ENCODE results near the gene GABRB1. TPM values are rescaled to one million over a fixed set of nuclear protein-coding genes. Genes with fewer than 3 reads are reported as not detected.

GABRB1 gene
- total and polyA plus RNA-seq, 8 donors, result 0.17 to 0.48 (median 0.32) TPM; not detected in 4

DNA sequence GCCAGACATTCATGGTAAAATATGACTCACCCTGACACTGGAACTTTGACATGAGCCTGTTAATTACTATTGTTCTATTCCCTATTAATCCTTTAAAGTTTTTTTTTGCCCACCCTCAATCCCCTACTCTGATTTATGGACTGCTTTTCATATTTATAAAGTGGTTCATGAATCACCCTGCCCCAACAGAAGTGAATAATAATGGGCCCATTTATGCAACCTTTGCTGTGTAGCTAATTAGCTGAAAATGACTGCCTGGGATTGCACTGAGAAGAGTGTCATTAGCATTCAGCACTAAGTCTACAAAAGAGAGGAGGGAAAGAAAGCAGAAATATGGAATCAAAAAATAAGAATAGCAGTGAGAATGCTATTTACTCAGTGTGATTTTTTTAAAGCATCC lies 277.8 kb downstream of the GABRB1 start:
- intact Hi-C loops (cut with DNase I), result no loop called here

GRCh38 chr4:47312170-47312569 lies 280.8 kb downstream of the GABRB1 start:
- DNase-seq (no peak), ATAC-seq (no peak)
- H3K27ac ChIP-seq, result no peak overlapping the region
- intact Hi-C loops (cut with DNase I), result no loop called here
- no peaks in the 10 kb centered on the region for H3K27me3 ChIP-seq
- H3K4me3 ChIP-seq, result no peak overlapping the region
- no peaks in the 10 kb centered on the region for H3K9me3 ChIP-seq
- no peak for TF ChIP-seq CTCF (IDR thresholded peaks at IDR 0.05)
- H3K4me1 ChIP-seq, result no peaks in the 10 kb centered on the region
- no peaks in the 10 kb centered on the region for H3K36me3 ChIP-seq

More for the DNA sequence above, 277.8 kb downstream of the GABRB1 start:
- Histone ChIP-seq H3K4me3 (no peak overlapping the region), H3K27ac (no peak overlapping the region), H3K27me3 (no peaks in the 10 kb centered on the region), H3K4me1 (no peaks in the 10 kb centered on the region), H3K9me3 (no peaks in the 10 kb centered on the region), H3K36me3 (no peaks in the 10 kb centered on the region)
- ATAC-seq, result no peak
- no peak for TF ChIP-seq CTCF (IDR thresholded peaks at IDR 0.05)
- DNase-seq, result no peak

GRCh38 chr4:47313384-47313783 lies 282.0 kb downstream of the GABRB1 start:
- Histone ChIP-seq H3K36me3 (no peaks in the 10 kb centered on the region), H3K4me3 (no peak overlapping the region), H3K4me1 (no peaks in the 10 kb centered on the region), H3K27me3 (no peaks in the 10 kb centered on the region), H3K9me3 (no peaks in the 10 kb centered on the region), H3K27ac (no peak overlapping the region)
- intact Hi-C loops (cut with DNase I), result no loop called here
- DNase-seq (no peak), ATAC-seq (no peak)
- no peak for TF ChIP-seq CTCF (IDR thresholded peaks at IDR 0.05)

- no peak overlapping the region for H3K4me3 ChIP-seq
- no peaks in the 10 kb centered on the region for H3K27me3 ChIP-seq
- no peaks in the 10 kb centered on the region for H3K36me3 ChIP-seq
- no peak overlapping the region for H3K27ac ChIP-seq
- ATAC-seq (no peak), DNase-seq (no peak)
- no peaks in the 10 kb centered on the region for H3K9me3 ChIP-seq
- intact Hi-C loops (cut with DNase I), result no loop called here
- H3K4me1 ChIP-seq, result no peaks in the 10 kb centered on the region
- TF ChIP-seq CTCF (IDR thresholded peaks at IDR 0.05), result no peak
These were observed 284.0 kb downstream of the GABRB1 start for GRCh38 chr4:47315346-47315745.

DNA sequence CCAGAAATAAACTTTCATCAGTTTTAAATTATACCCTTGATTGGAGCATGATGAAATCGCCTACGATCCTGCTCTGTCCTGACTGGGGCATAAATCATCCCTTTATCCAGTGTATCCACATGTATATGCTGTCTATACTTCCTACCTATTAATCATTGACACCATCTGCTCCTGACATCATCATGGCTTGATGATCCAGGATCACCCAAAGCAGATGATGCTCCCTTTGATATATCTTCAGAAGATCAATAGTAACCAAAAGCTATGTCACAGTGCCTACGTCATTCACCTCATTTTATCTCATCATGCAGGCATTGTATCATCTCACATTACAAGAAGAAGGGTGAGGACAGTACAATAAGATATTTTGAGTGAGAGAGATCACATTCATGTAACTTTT lies 294.7 kb downstream of the GABRB1 start:
- Histone ChIP-seq H3K36me3 (no peaks in the 10 kb centered on the region), H3K9me3 (no peaks in the 10 kb centered on the region), H3K4me3 (no peak overlapping the region), H3K27ac (no peak overlapping the region), H3K27me3 (no peaks in the 10 kb centered on the region), H3K4me1 (no peaks in the 10 kb centered on the region)
- DNase-seq, result no peak
- ATAC-seq, result no peak
- no peak for TF ChIP-seq CTCF (IDR thresholded peaks at IDR 0.05)
- intact Hi-C loops (cut with DNase I), result no loop called here

All from left lung (tissue), 10 donors.